ENCODE data around the gene NTNG1.

DNA sequence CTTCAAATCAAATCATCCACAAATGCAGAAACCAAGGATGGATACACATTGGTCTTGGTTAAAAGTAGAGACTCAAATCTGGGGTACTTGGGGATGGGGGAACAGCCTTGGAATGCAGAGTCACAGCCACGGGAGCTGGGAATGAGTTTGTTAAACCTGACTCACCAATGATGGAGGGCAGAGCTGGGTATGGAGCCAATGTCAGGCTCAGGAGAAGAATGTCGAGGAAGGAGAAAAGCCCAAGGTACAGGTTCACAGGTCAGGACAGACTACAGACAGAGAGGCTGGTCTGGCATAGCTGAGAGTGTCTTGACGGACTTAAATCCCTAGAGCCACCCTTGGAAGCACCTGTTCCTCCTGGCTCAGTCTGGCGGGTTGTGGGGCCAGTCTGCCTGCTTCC lies 237.6 kb downstream of the NTNG1 start:
- TF ChIP-seq POLR2A (IDR thresholded peaks at IDR 0.05): no peak
- TF ChIP-seq, protein P1, sequence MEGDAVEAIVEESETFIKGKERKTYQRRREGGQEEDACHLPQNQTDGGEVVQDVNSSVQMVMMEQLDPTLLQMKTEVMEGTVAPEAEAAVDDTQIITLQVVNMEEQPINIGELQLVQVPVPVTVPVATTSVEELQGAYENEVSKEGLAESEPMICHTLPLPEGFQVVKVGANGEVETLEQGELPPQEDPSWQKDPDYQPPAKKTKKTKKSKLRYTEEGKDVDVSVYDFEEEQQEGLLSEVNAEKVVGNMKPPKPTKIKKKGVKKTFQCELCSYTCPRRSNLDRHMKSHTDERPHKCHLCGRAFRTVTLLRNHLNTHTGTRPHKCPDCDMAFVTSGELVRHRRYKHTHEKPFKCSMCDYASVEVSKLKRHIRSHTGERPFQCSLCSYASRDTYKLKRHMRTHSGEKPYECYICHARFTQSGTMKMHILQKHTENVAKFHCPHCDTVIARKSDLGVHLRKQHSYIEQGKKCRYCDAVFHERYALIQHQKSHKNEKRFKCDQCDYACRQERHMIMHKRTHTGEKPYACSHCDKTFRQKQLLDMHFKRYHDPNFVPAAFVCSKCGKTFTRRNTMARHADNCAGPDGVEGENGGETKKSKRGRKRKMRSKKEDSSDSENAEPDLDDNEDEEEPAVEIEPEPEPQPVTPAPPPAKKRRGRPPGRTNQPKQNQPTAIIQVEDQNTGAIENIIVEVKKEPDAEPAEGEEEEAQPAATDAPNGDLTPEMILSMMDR (IDR thresholded peaks at IDR 0.05): no peak

Data from suprapubic skin (tissue), 3 donors.